ENCODE data around the gene PRAMEF18. TPM values are rescaled to one million over a fixed set of nuclear protein-coding genes. Genes with fewer than 3 reads are reported as not detected.

Gene PRAMEF18
- total RNA-seq = not detected in 2 replicates

GRCh38 chr1:13225675-13226204 is at the start of gene PRAMEF18:
PRAMEF18 (minus strand) TSS chr1:13226154; CDS start chr1:13226106, 48 bp downstream.

GRCh38 chr1:13253898-13254297 is 27.9 kb upstream of the PRAMEF18 start, which contains the start of gene PRAMEF5:
PRAMEF5 (plus strand) TSS chr1:13254198; CDS start chr1:13259269, 5,071 bp downstream.

GRCh38 chr1:13201309-13201708 is 24.6 kb downstream of the PRAMEF18 start, which contains the start of gene PRAMEF13:
PRAMEF13 (minus strand) TSS chr1:13201409; CDS start chr1:13199589, 1,820 bp downstream.

Other genes starting within 250 kb of the PRAMEF18 start
- gene PRAMEF27, start 169.6 kb downstream of the PRAMEF18 start, total RNA-seq = not detected in 2 replicates
- gene HNRNPCL3, start 165.4 kb downstream of the PRAMEF18 start, total RNA-seq = not detected in 2 replicates
- gene PRAMEF25, start 155.4 kb downstream of the PRAMEF18 start, total RNA-seq = not detected in 2 replicates
- not detected in 2 replicates for gene HNRNPCL2, start 109.3 kb downstream of the PRAMEF18 start, total RNA-seq
- gene PRAMEF26, start 70.1 kb downstream of the PRAMEF18 start, total RNA-seq = not detected in 2 replicates
- not detected in 2 replicates for gene HNRNPCL4, start 60.5 kb downstream of the PRAMEF18 start, total RNA-seq
- not detected in 2 replicates for gene PRAMEF9, start 54.3 kb downstream of the PRAMEF18 start, total RNA-seq
- gene PRAMEF13, start 24.7 kb downstream of the PRAMEF18 start, total RNA-seq = not detected in 2 replicates
- not detected in 2 replicates for gene PRAMEF5, start 28.0 kb upstream of the PRAMEF18 start, total RNA-seq
- not detected in 2 replicates for gene PRAMEF8, start 59.0 kb upstream of the PRAMEF18 start, total RNA-seq
- not detected in 2 replicates for gene PRAMEF33, start 77.4 kb upstream of the PRAMEF18 start, total RNA-seq
- not detected in 2 replicates for gene PRAMEF15, start 89.4 kb upstream of the PRAMEF18 start, total RNA-seq
- gene PRAMEF14, start 121.0 kb upstream of the PRAMEF18 start, total RNA-seq = not detected in 2 replicates
- gene PRAMEF19, start 145.8 kb upstream of the PRAMEF18 start, total RNA-seq = not detected in 2 replicates
- gene PRAMEF17, start 163.5 kb upstream of the PRAMEF18 start, total RNA-seq = not detected in 2 replicates
- not detected in 2 replicates for gene PRAMEF20, start 184.3 kb upstream of the PRAMEF18 start, total RNA-seq

Measured in vein endothelial cell (primary cell).